ENCODE data around the gene ZNF888. TPM values are rescaled to one million over a fixed set of nuclear protein-coding genes. Genes with fewer than 3 reads are reported as not detected.
A peak's percentile ranks its signal among the peaks of the same experiment; 100 is the strongest.

The ZNF888 gene
- total and polyA plus RNA-seq, 9 of the 15 experiments (the other 6 are each of a cell fraction or from before 2014, with no cell fraction given), result 1.6 to 13.3 (median 9.9) TPM

DNA sequence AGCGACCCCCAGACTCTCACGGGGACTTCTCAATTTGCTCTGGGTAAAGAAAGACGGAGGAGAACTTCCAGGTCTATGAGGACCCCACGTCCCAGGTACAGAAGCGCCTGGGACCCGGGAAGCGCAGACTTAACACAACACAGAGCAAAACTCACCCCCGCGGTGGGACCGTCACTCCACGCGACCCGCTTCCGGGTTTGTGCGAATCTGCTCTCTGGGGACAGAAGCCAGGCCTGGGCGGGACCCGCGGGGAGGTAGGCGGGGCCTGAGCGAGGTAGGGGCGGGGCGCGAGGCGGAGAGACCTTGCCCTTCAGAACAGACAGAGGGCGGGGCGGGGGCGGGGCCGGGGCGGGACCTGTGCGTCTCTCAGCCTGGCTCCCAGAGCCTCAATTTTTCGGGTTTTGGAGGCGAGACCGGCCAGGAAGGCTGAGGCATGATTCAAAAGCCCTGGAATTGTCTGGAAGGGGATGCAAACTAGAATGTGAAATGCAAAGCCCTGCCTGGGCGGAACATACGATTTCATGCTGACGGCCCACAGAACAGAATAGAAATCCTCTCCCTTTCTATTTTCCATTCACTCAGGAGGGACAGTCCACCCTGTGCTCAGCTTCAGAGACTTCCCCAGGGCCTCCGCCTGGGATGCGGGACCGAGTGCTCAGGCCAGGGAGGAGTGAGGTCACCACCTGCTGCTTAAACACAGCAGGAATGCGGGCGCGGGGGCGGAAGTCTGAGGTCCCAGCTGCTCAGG is 19.3 kb upstream of the ZNF888 start (continued):
- TF ChIP-seq FOS (IDR thresholded peaks at IDR 0.05; ENCODE audit: extremely low read depth, insufficient read length) (no peak), ZNF175 (CRISPR knock-in tag; IDR thresholded peaks at IDR 0.05; ENCODE audit: low read depth) (no peak), MYBL2 (IDR thresholded peaks at IDR 0.05; ENCODE audit: low read depth) (no peak), MYBL2 (CRISPR knock-in tag; IDR thresholded peaks at IDR 0.05; ENCODE audit: borderline replicate concordance) (no peak), PHTF2 (CRISPR knock-in tag; IDR thresholded peaks at IDR 0.05) (no peak), HIVEP1 (CRISPR knock-in tag; IDR thresholded peaks at IDR 0.05) (no peak), EHMT2 (IDR thresholded peaks at IDR 0.05) (no peak), ATF1 (CRISPR knock-in tag; IDR thresholded peaks at IDR 0.05) (no peak), ATF1 (tag; IDR thresholded peaks at IDR 0.05) (0 out of 2 replicates have a peak, but pooled peaks have one; percentile 38), PML (IDR thresholded peaks at IDR 0.05; ENCODE audit: low read length) (peak; percentile 68; the same call in 1 of the 2 replicates), ZFP1 (CRISPR knock-in tag; IDR thresholded peaks at IDR 0.05) (no peak), SRSF7 (optimal IDR thresholded peaks at IDR 0.05; ENCODE audit: low read depth, low read length) (no peak), MTA1 (IDR thresholded peaks at IDR 0.05; ENCODE audit: borderline replicate concordance) (no peak), HEY1 (CRISPR knock-in tag; IDR thresholded peaks at IDR 0.05; ENCODE audit: borderline replicate concordance) (no peak), POLR2AphosphoS2 (IDR thresholded peaks at IDR 0.05; ENCODE audit: low read length) (no peak)
- TF ChIP-seq, protein P1, sequence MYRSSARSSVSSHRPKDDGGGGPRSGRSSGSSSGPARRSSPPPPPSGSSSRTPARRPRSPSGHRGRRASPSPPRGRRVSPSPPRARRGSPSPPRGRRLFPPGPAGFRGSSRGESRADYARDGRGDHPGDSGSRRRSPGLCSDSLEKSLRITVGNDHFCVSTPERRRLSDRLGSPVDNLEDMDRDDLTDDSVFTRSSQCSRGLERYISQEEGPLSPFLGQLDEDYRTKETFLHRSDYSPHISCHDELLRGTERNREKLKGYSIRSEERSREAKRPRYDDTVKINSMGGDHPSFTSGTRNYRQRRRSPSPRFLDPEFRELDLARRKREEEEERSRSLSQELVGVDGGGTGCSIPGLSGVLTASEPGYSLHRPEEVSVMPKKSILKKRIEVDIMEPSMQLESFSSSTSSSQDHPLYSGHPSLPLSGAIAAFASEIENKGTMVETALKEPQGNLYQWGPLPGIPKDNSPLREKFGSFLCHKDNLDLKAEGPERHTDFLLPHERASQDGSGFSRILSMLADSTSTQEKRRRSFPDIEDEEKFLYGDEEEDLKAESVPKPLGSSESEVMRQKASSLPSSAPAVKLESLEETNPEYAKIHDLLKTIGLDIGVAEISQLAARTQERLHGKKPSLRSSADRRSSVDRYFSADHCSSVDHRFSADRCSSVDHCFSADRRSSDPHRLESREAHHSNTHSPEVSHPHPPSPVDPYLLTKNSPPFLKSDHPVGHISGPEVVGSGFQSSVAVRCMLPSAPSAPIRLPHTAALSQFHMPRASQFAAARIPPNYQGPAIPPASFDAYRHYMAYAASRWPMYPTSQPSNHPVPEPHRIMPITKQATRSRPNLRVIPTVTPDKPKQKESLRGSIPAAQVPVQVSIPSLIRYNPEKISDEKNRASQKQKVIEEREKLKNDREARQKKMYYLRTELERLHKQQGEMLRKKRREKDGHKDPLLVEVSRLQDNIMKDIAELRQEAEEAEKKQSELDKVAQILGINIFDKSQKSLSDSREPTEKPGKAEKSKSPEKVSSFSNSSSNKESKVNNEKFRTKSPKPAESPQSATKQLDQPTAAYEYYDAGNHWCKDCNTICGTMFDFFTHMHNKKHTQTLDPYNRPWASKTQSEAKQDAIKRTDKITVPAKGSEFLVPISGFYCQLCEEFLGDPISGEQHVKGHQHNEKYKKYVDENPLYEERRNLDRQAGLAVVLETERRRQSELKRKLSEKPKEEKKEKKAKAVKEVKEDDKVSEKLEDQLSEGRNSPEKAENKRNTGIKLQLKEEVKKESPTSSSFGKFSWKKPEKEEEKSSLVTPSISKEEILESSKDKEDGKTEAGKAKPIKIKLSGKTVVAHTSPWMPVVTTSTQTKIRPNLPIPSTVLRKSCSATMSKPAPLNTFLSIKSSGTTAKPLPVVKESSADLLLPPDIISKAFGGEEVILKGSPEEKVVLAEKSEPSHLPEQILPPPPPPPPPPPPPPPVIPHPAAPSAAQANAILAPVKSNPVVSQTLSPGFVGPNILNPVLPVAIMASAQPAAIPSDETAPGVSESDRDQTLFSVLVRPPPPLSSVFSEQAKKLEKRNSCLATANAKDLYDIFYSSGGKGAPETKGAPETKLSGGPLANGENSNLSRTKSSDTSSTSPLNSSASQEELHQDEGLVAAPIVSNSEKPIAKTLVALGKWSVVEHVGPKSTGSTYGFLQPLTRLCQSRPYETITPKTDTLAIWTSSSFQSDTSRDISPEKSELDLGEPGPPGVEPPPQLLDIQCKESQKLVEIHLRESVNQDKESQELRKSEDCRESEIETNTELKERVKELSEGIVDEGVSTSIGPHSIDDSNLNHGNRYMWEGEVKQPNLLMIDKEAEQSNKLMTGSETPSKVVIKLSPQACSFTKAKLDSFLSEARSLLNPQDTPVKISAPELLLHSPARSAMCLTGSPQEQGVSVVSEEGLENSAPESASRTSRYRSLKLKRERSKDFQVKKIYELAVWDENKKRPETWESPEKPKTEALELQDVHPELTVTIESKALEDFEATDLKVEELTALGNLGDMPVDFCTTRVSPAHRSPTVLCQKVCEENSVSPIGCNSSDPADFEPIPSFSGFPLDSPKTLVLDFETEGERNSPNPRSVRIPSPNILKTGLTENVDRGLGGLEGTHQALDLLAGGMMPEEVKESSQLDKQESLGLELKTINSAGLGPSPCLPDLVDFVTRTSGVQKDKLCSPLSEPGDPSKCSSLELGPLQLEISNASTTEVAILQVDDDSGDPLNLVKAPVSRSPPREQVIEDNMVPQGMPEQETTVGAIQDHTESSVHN (IDR thresholded peaks at IDR 0.05; ENCODE audit: borderline replicate concordance in 1 of 2, low read depth in 1 of 2), result no peak
- TF ChIP-seq, protein P2, sequence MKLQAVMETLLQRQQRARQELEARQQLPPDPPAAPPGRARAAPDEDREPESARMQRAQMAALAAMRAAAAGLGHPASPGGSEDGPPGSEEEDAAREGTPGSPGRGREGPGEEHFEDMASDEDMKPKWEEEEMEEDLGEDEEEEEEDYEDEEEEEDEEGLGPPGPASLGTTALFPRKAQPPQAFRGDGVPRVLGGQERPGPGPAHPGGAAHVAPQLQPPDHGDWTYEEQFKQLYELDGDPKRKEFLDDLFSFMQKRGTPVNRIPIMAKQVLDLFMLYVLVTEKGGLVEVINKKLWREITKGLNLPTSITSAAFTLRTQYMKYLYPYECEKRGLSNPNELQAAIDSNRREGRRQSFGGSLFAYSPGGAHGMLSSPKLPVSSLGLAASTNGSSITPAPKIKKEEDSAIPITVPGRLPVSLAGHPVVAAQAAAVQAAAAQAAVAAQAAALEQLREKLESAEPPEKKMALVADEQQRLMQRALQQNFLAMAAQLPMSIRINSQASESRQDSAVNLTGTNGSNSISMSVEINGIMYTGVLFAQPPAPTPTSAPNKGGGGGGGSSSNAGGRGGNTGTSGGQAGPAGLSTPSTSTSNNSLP (IDR thresholded peaks at IDR 0.05; ENCODE audit: borderline replicate concordance, low read depth, low read length), result no peak
- TF ChIP-seq, protein P3, sequence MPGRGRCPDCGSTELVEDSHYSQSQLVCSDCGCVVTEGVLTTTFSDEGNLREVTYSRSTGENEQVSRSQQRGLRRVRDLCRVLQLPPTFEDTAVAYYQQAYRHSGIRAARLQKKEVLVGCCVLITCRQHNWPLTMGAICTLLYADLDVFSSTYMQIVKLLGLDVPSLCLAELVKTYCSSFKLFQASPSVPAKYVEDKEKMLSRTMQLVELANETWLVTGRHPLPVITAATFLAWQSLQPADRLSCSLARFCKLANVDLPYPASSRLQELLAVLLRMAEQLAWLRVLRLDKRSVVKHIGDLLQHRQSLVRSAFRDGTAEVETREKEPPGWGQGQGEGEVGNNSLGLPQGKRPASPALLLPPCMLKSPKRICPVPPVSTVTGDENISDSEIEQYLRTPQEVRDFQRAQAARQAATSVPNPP (IDR thresholded peaks at IDR 0.05; ENCODE audit: borderline replicate concordance, insufficient read depth, insufficient read length), result no peak
